Neural cell (in vitro differentiated cells): ENCODE measurements around the gene CD151. TPM values are rescaled to one million over a fixed set of nuclear protein-coding genes. Genes with fewer than 3 reads are reported as not detected.

ENCODE experiments used
- H2AFZ ChIP-seq: fragments of 200-600, 300-800 bp; sonication (generic), shearing (Covaris generic); 2 replicates; pipeline ENCODE4 v1.6.0; 2014; ENCODE audit warnings: low read depth, mild to moderate bottlenecking, antibody characterized with exemption, low read length, moderate library complexity
- H3F3A ChIP-seq: fragments of 200-600 bp; shearing (Covaris generic); 2 replicates; pipeline ENCODE4 v1.6.1; 2016; ENCODE audit warnings: mild to moderate bottlenecking, moderate library complexity, mixed read lengths, antibody characterized with exemption, low read length; ENCODE audit not compliant: insufficient read depth, poor library complexity, severe bottlenecking
- H3K27ac ChIP-seq: fragments of 200-600, 300-800 bp; sonication (generic), shearing (Covaris generic); 2 replicates; pipeline ENCODE4 v1.5.1; 2014; ENCODE audit warnings: mild to moderate bottlenecking, low read length, moderate library complexity
- H3K27me3 ChIP-seq: fragments of 300-800, 200-600 bp; sonication (generic), shearing (Covaris generic); 2 replicates; pipeline ENCODE4 v1.6.0; 2014; ENCODE audit warnings: mild to moderate bottlenecking, low read depth, low read length, moderate library complexity; ENCODE audit not compliant: insufficient read depth
- H3K36me3 ChIP-seq: fragments of 300-800, 200-600 bp; sonication (generic), shearing (Covaris generic); 2 replicates; pipeline ENCODE4 v1.5.1; 2014; ENCODE audit warnings: mild to moderate bottlenecking, antibody characterized with exemption, low read length, moderate library complexity; ENCODE audit not compliant: insufficient read depth
- H3K4me2 ChIP-seq: fragments of 300-800, 200-600 bp; sonication (generic), shearing (Covaris generic); 2 replicates; pipeline ENCODE4 v1.6.0; 2014; ENCODE audit warnings: mild to moderate bottlenecking, low read length
- H3K4me3 ChIP-seq: fragments of 300-800, 200-600 bp; sonication (generic), shearing (Covaris generic); 2 replicates; pipeline ENCODE4 v1.5.1; 2014; ENCODE audit warnings: mild to moderate bottlenecking, low read length, moderate library complexity
- H3K79me2 ChIP-seq: fragments of 200-600 bp; shearing (Covaris generic); replicated peaks from 2 replicates; pipeline ENCODE4 v1.6.0; 2014; ENCODE audit warnings: mild to moderate bottlenecking, low read length, moderate library complexity; ENCODE audit not compliant: insufficient read depth
- H3K9ac ChIP-seq: fragments of 300-800, 200-600 bp; sonication (generic), shearing (Covaris generic); 2 replicates; pipeline ENCODE4 v1.6.1; 2016; ENCODE audit warnings: mild to moderate bottlenecking, low read length, mixed read lengths
- H3K9me2 ChIP-seq: fragments of 200-600 bp; shearing (Covaris generic); 2 replicates; pipeline ENCODE4 v1.6.1; 2016; ENCODE audit warnings: mild to moderate bottlenecking, low read length, mixed read lengths; ENCODE audit not compliant: insufficient read depth
- H3K9me3 ChIP-seq: fragments of 200-600, 300-800 bp; sonication (generic), shearing (Covaris generic); 2 replicates; pipeline ENCODE4 v1.6.1; 2016; ENCODE audit warnings: mild to moderate bottlenecking, mixed run types, low read length, moderate library complexity, mixed read lengths
- H4K20me1 ChIP-seq: fragments of 200-600 bp; shearing (Covaris generic); 2 replicates; pipeline ENCODE4 v1.6.1; 2016; ENCODE audit warnings: mild to moderate bottlenecking, mixed run types; ENCODE audit not compliant: insufficient read depth
- EP300 ChIP-seq: fragments of 450-650 bp; conservative IDR thresholded peaks from 2 replicates; pipeline ENCODE4 v1.6.1; 2014; ENCODE audit warnings: antibody characterized with exemption, mild to moderate bottlenecking, moderate library complexity; ENCODE audit not compliant: poor library complexity, severe bottlenecking
- EZH2 ChIP-seq: fragments of 200-600, 300-800 bp; shearing (Covaris generic), sonication (generic); IDR thresholded peaks from 2 replicates; pipeline ENCODE4 v1.6.1; 2014; ENCODE audit warnings: antibody characterized with exemption, low read length, borderline replicate concordance, mild to moderate bottlenecking; ENCODE audit not compliant: insufficient read depth, poor library complexity, severe bottlenecking
- MXI1 ChIP-seq: fragments of 450-650 bp; conservative IDR thresholded peaks from 2 replicates; pipeline ENCODE4 v1.6.1; 2014; ENCODE audit warnings: antibody characterized with exemption, mild to moderate bottlenecking; ENCODE audit not compliant: poor library complexity, severe bottlenecking
- POLR2AphosphoS5 ChIP-seq: IDR thresholded peaks from 2 replicates; pipeline ENCODE4 v1.6.1; 2012
- RAD21 ChIP-seq: fragments of 450-650 bp; conservative IDR thresholded peaks from 2 replicates; pipeline ENCODE4 v1.6.1; 2014; ENCODE audit warnings: antibody characterized with exemption, mild to moderate bottlenecking, moderate library complexity
- REST ChIP-seq: IDR thresholded peaks from 2 replicates; pipeline ENCODE4 v1.6.1; 2012; ENCODE audit warnings: borderline replicate concordance
- SMC3 ChIP-seq: fragments of 450-650 bp; conservative IDR thresholded peaks from 2 replicates; pipeline ENCODE4 v1.6.1; 2014; ENCODE audit warnings: antibody characterized with exemption, mild to moderate bottlenecking, moderate library complexity; ENCODE audit not compliant: poor library complexity
- TAF1 ChIP-seq: IDR thresholded peaks from 2 replicates; pipeline ENCODE4 v1.6.1; 2012; ENCODE audit warnings: low read depth
- polyA plus RNA-seq: library from polyadenylated mRNA; depleted of rRNA; stranded (reverse); fragments of >200 nt; gene quantifications from 2 replicates; pipeline ENCODE4 v1.2.3, GENCODE V29; 2014
- TF ChIP-seq, protein P1 (sequence below): fragments of 450-650 bp; IDR thresholded peaks from 2 replicates; pipeline ENCODE4 v1.5.1; 2014; ENCODE audit warnings: antibody characterized with exemption, mild to moderate bottlenecking, moderate library complexity; ENCODE audit not compliant: poor library complexity, severe bottlenecking

Gene CD151
- polyA plus RNA-seq, 1 donor from 2014 or later = 70.8 TPM

DNA sequence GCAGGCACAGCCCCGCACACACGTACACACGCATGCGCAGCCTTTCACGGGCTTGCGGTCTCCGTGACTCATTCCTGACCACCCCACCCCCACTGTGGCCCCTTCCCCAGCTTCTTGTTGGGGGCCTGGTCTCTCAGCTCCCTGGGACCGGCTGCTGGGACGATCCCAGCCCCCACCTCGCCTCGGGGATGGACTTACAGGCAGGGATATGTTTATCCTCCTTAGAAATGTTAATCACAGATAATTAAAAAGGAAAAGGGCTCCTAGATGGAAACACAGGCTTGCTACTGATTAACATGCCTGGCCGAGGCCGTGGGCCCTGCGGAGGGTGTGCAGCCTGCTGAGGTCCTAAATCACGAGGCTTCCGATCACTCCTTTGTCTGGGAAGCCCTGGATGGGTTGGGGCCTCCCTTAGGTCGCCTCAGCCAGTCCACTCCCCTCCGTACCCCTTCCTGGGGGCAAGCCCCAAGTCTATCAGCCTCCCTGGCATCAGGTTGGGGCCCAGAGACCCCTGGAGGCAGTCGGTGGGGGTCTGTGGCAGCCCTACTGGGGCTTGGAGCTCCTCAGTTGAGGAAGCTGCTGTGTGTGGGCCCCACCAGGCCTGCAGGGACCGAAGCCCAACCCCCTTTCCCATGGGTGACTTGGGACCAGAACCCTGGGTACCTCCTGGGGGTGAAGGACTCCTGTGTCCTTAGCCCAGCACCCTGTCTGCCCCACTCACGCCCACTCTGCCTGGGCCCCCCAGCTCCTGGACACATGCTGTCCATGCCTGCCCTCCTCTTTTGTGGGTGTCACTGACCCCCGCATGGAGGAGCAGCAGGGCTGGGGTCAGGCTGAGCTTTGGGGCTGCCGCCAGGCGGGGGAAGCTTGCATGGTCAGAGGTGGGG lies 30.5 kb downstream of the CD151 start:
- H3K4me2 ChIP-seq = no peak overlapping the region
- no peak overlapping the region for H3K4me3 ChIP-seq
- H3K27me3 ChIP-seq = no peaks in the 10 kb centered on the region
- H3K9me3 ChIP-seq = no peaks in the 10 kb centered on the region
- no peak overlapping the region for H2AFZ ChIP-seq
- H3K79me2 ChIP-seq = no peaks in the 10 kb centered on the region
- no peaks in the 10 kb centered on the region for H3K36me3 ChIP-seq
- TF ChIP-seq TAF1 (no peak), REST (no peak), POLR2AphosphoS5 (no peak), EP300 (no peak), MXI1 (no peak), EZH2 (no peak), RAD21 (no peak), SMC3 (no peak)
- TF ChIP-seq, protein P1, sequence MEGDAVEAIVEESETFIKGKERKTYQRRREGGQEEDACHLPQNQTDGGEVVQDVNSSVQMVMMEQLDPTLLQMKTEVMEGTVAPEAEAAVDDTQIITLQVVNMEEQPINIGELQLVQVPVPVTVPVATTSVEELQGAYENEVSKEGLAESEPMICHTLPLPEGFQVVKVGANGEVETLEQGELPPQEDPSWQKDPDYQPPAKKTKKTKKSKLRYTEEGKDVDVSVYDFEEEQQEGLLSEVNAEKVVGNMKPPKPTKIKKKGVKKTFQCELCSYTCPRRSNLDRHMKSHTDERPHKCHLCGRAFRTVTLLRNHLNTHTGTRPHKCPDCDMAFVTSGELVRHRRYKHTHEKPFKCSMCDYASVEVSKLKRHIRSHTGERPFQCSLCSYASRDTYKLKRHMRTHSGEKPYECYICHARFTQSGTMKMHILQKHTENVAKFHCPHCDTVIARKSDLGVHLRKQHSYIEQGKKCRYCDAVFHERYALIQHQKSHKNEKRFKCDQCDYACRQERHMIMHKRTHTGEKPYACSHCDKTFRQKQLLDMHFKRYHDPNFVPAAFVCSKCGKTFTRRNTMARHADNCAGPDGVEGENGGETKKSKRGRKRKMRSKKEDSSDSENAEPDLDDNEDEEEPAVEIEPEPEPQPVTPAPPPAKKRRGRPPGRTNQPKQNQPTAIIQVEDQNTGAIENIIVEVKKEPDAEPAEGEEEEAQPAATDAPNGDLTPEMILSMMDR = no peak
- H4K20me1 ChIP-seq = no peaks in the 10 kb centered on the region
- H3K9ac ChIP-seq = no peak overlapping the region
- no peaks in the 10 kb centered on the region for H3F3A ChIP-seq
- H3K9me2 ChIP-seq = no peaks in the 10 kb centered on the region
- no peak overlapping the region for H3K27ac ChIP-seq

- Histone ChIP-seq H3K27me3 (no peaks in the 10 kb centered on the region), H3K79me2 (no peaks in the 10 kb centered on the region), H3K4me2 (no peak overlapping the region), H3K4me3 (no peak overlapping the region), H4K20me1 (no peaks in the 10 kb centered on the region), H3K9ac (no peak overlapping the region), H3K9me3 (no peaks in the 10 kb centered on the region), H3K36me3 (no peaks in the 10 kb centered on the region), H3F3A (no peaks in the 10 kb centered on the region), H3K9me2 (no peaks in the 10 kb centered on the region), H2AFZ (no peak overlapping the region), H3K27ac (no peak overlapping the region)
- TF ChIP-seq, protein P1 = no peak
- TF ChIP-seq EZH2 (no peak), POLR2AphosphoS5 (no peak), MXI1 (no peak), SMC3 (no peak), REST (no peak), RAD21 (no peak), TAF1 (no peak), EP300 (no peak)
Measured at GRCh38 chr11:863910-864827, 31.4 kb downstream of the CD151 start.
